ENCODE measurements around the gene PIAS3. TPM values are rescaled to one million over a fixed set of nuclear protein-coding genes. Genes with fewer than 3 reads are reported as not detected.

PIAS3 gene
- total RNA-seq, 3 donors from 2014 or later = 11.6 to 26.6 (median 14.8) TPM

GRCh38 chr1:145806844-145807243 is 52.0 kb downstream of the PIAS3 start:
- no peak for ATAC-seq
- intact Hi-C loops (cut with DNase I, micrococcal nuclease) = no loop called here
- no peak overlapping the region for H3K4me3 ChIP-seq
- H3K36me3 ChIP-seq (ENCODE audit: low read depth) = no peaks in the 10 kb centered on the region
- no peaks in the 10 kb centered on the region for H3K9me3 ChIP-seq
- TF ChIP-seq CTCF (IDR thresholded peaks at IDR 0.05) = no peak
- no peaks in the 10 kb centered on the region for H3K4me1 ChIP-seq (ENCODE audit: low read depth)
- DNase-seq = no peak

GRCh38 chr1:145806408-145806807 is 52.5 kb downstream of the PIAS3 start:
- Histone ChIP-seq H3K4me3 (no peak overlapping the region), H3K4me1 (ENCODE audit: low read depth) (no peaks in the 10 kb centered on the region), H3K36me3 (ENCODE audit: low read depth) (no peaks in the 10 kb centered on the region), H3K9me3 (no peaks in the 10 kb centered on the region)
- intact Hi-C loops (cut with DNase I, micrococcal nuclease) = no loop called here
- DNase-seq = no peak
- no peak for TF ChIP-seq CTCF (IDR thresholded peaks at IDR 0.05)
- ATAC-seq = no peak

GRCh38 chr1:145805057-145805456 is 53.8 kb downstream of the PIAS3 start:
- intact Hi-C loops (cut with DNase I, micrococcal nuclease) = no loop called here

GRCh38 chr1:145804235-145805045 is 54.4 kb downstream of the PIAS3 start:
- ATAC-seq (no peak), DNase-seq (no peak)
- H3K4me3 ChIP-seq = no peak overlapping the region
- H3K4me1 ChIP-seq (ENCODE audit: low read depth) = no peaks in the 10 kb centered on the region
- intact Hi-C loops (cut with DNase I, micrococcal nuclease) = no loop called here
- no peaks in the 10 kb centered on the region for H3K9me3 ChIP-seq
- no peak for TF ChIP-seq CTCF (IDR thresholded peaks at IDR 0.05)
- no peaks in the 10 kb centered on the region for H3K36me3 ChIP-seq (ENCODE audit: low read depth)

More at GRCh38 chr1:145805057-145805456, 53.8 kb downstream of the PIAS3 start:
- H3K9me3 ChIP-seq = no peaks in the 10 kb centered on the region
- DNase-seq = no peak
- no peak overlapping the region for H3K4me3 ChIP-seq
- no peaks in the 10 kb centered on the region for H3K4me1 ChIP-seq (ENCODE audit: low read depth)
- ATAC-seq = no peak
- H3K36me3 ChIP-seq (ENCODE audit: low read depth) = no peaks in the 10 kb centered on the region
- no peak for TF ChIP-seq CTCF (IDR thresholded peaks at IDR 0.05)

GRCh38 chr1:145799806-145800205 is 59.1 kb downstream of the PIAS3 start:
- Histone ChIP-seq H3K4me1 (ENCODE audit: low read depth) (no peaks in the 10 kb centered on the region), H3K4me3 (no peak overlapping the region), H3K36me3 (ENCODE audit: low read depth) (no peaks in the 10 kb centered on the region), H3K9me3 (peaks cover 17% of the 10 kb centered on the region)
- intact Hi-C loops (cut with DNase I, micrococcal nuclease) = no loop called here
- no peak for DNase-seq
- no peak for ATAC-seq
- no peak for TF ChIP-seq CTCF (IDR thresholded peaks at IDR 0.05)

Small RNA genes lying within 50 kb of the gene (microRNA-seq; reads per million reads assigned to microRNA genes)
- not detected for gene MIR6736

Other genes with a start within 250 kb of the PIAS3 start
- 1 to 10 TPM in 2 of 3 donors, not detected in 1; 1.1 to 1.2 TPM for gene PDZK1, start 151.7 kb downstream of the PIAS3 start, total RNA-seq
- gene CD160, start 139.6 kb downstream of the PIAS3 start, total RNA-seq = 1 to 10 TPM; 1.6 to 2.3 (median 1.6) TPM
- 10 to 100 TPM in 1 of 3 donors, 1 to 10 TPM in 2; 8.3 to 13.6 (median 8.8) TPM for gene RNF115, start 35.0 kb downstream of the PIAS3 start, total RNA-seq
- 10 to 100 TPM; 17.5 to 24.0 (median 23.0) TPM for gene POLR3C, start 34.9 kb downstream of the PIAS3 start, total RNA-seq
- gene NUDT17, start 13.5 kb downstream of the PIAS3 start, total RNA-seq = 1 to 10 TPM; 1.1 to 2.5 (median 1.3) TPM
- 1 to 10 TPM in 1 of 3 donors, under 1 TPM in 2; 0.26 to 5.6 (median 0.99) TPM for gene ANKRD35, start 26.8 kb upstream of the PIAS3 start, total RNA-seq
- 1 to 10 TPM in 1 of 3 donors, under 1 TPM in 2; 0.61 to 2.5 (median 0.87) TPM for gene ITGA10, start 51.0 kb upstream of the PIAS3 start, total RNA-seq
- gene PEX11B, start 59.6 kb upstream of the PIAS3 start, total RNA-seq = 10 to 100 TPM; 25.5 to 34.8 (median 33.3) TPM
- 10 to 100 TPM; 82.3 to 94.5 (median 93.9) TPM for gene RBM8A, start 68.4 kb upstream of the PIAS3 start, total RNA-seq
- 10 to 100 TPM in 2 of 3 donors, 1 to 10 TPM in 1; 3.9 to 34.3 (median 10.2) TPM for gene LIX1L, start 98.9 kb upstream of the PIAS3 start, total RNA-seq
- gene ANKRD34A, start 105.5 kb upstream of the PIAS3 start, total RNA-seq = under 1 TPM; 0.14 to 0.63 (median 0.41) TPM
- 10 to 100 TPM; 15.7 to 26.8 (median 19.5) TPM for gene POLR3GL, start 105.6 kb upstream of the PIAS3 start, total RNA-seq
- gene TXNIP, start 137.5 kb upstream of the PIAS3 start, total RNA-seq = 1,000 to 10,000 TPM in 1 of 3 donors, 100 to 1,000 TPM in 2; 683 to 1,682 (median 830) TPM
- gene HJV, start 162.7 kb upstream of the PIAS3 start, total RNA-seq = not detected